ENCODE data around the gene RND3.

DNA sequence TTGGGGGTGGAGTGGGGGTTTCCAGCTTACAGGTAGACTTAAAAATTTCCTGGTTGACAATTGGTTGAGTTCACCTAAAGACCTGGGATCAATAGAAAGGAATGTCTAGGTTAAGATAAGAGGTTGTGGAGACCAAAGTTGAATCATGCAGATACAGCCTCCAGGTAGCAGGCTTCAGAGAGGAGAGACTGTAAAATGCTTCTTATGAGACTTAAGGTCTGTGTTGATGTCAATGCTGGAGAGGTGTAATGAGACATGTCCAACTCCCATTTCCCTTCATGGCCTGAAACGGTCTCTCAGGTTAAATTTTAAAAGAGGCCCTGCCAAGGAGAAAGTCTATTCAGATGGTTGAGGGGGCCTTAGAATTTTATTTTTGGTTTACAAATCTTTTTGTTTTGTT is 38.5 kb upstream of the RND3 start:
- TF ChIP-seq, protein P1, sequence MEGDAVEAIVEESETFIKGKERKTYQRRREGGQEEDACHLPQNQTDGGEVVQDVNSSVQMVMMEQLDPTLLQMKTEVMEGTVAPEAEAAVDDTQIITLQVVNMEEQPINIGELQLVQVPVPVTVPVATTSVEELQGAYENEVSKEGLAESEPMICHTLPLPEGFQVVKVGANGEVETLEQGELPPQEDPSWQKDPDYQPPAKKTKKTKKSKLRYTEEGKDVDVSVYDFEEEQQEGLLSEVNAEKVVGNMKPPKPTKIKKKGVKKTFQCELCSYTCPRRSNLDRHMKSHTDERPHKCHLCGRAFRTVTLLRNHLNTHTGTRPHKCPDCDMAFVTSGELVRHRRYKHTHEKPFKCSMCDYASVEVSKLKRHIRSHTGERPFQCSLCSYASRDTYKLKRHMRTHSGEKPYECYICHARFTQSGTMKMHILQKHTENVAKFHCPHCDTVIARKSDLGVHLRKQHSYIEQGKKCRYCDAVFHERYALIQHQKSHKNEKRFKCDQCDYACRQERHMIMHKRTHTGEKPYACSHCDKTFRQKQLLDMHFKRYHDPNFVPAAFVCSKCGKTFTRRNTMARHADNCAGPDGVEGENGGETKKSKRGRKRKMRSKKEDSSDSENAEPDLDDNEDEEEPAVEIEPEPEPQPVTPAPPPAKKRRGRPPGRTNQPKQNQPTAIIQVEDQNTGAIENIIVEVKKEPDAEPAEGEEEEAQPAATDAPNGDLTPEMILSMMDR (IDR thresholded peaks at IDR 0.05), result no peak
- TF ChIP-seq POLR2A (IDR thresholded peaks at IDR 0.05), result no peak
